Stimulated activated CD4-positive, alpha-beta T cell treated with anti-CD3 and anti-CD28 coated beads, TNF-alpha, amount 100 ng/mL, for 4 hours (primary cell): Measurements from ENCODE around the gene MOB3B.

ENCODE experiments used
- DNase-seq, 3 experiments: peaks; one replicate each; pipeline ENCODE4 v3.0.0-alpha.2; 2020; ENCODE audit warnings: low read depth in 3 of 3

The MOB3B gene

GRCh38 chr9:27529316-27530278, at the start of gene MOB3B:
Gene MOB3B (minus strand): TSS chr9:27529814. CDS start chr9:27455550, 74,264 bp downstream.
- DNase-seq: peak; percentile 54 to 67 (median 55)

GRCh38 chr9:27573634-27574590, 44.3 kb upstream of the MOB3B start:
- DNase-seq: peak; percentile 72 to 96 (median 91)

GRCh38 chr9:27572918-27573633, 43.5 kb upstream of the MOB3B start, which contains the start of gene C9orf72:
Gene C9orf72 (minus strand): TSS chr9:27573481. CDS start chr9:27567120, 6,361 bp downstream.
- DNase-seq: peak; percentile 79 to 87 (median 87)

- peak in 2 of 3 experiments; percentile 25 to 51 for DNase-seq
Observed at GRCh38 chr9:27572566-27572917, 42.9 kb upstream of the MOB3B start.

- no peak for DNase-seq
Observed at GRCh38 chr9:27572061-27572460, 42.4 kb upstream of the MOB3B start.

GRCh38 chr9:27571011-27571410, 41.4 kb upstream of the MOB3B start:
- DNase-seq: no peak

GRCh38 chr9:27569406-27569805, 39.8 kb upstream of the MOB3B start:
- DNase-seq: no peak

- no peak for DNase-seq
Observed at GRCh38 chr9:27566118-27566517, 36.5 kb upstream of the MOB3B start.

- no peak for DNase-seq
Observed at GRCh38 chr9:27565696-27566095, 36.1 kb upstream of the MOB3B start.

- DNase-seq: no peak
Observed at GRCh38 chr9:27564670-27565069, 35.1 kb upstream of the MOB3B start.

- DNase-seq: no peak
Observed at GRCh38 chr9:27563738-27564430, 34.3 kb upstream of the MOB3B start.

- DNase-seq: no peak
Observed at GRCh38 chr9:27561685-27562084, 32.1 kb upstream of the MOB3B start.

- DNase-seq: no peak
Observed at GRCh38 chr9:27560457-27560856, 30.8 kb upstream of the MOB3B start.

GRCh38 chr9:27558307-27558706, 28.7 kb upstream of the MOB3B start:
- no peak for DNase-seq

GRCh38 chr9:27556470-27556869, 26.9 kb upstream of the MOB3B start:
- no peak for DNase-seq

GRCh38 chr9:27554712-27555111, 25.1 kb upstream of the MOB3B start:
- DNase-seq: no peak

- DNase-seq: no peak
Observed at GRCh38 chr9:27549196-27549755, 19.7 kb upstream of the MOB3B start.

- no peak for DNase-seq
Observed at GRCh38 chr9:27548055-27548741, 18.6 kb upstream of the MOB3B start.

- no peak for DNase-seq
Observed at GRCh38 chr9:27545471-27545870, 15.9 kb upstream of the MOB3B start.

GRCh38 chr9:27542508-27542907, 12.9 kb upstream of the MOB3B start:
- no peak for DNase-seq
